Measurements from ENCODE around the gene MINK1. TPM values are rescaled to one million over a fixed set of nuclear protein-coding genes. Genes with fewer than 3 reads are reported as not detected.

Gene MINK1
- total RNA-seq, 1 donor from 2014 or later, result 90.6 TPM

- H3K36me3 Mint-ChIP-seq (ENCODE audit: low read depth), result peaks cover 2% of the 10 kb centered on the region
These were observed 99.6 kb downstream of the MINK1 start for GRCh38 chr17:4932756-4933155.

DNA sequence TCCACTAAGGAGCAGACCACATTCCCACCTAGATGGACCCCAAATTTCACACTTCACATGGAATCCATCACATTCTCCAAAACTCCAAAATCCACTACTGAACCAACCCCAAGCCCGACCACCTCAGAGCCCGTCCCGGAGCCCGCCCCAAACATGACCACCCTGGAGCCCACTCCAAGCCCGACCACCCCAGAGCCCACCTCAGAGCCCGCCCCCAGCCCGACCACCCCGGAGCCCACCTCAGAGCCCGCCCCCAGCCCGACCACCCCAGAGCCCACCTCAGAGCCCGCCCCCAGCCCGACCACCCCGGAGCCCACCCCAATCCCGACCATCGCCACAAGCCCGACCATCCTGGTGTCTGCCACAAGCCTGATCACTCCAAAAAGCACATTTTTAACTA, 100.5 kb downstream of the MINK1 start:
- Mint-ChIP-seq H3K9me3 (ENCODE audit: low read depth) (no peaks in the 10 kb centered on the region), H3K4me1 (ENCODE audit: low read depth) (peaks cover 14% of the 10 kb centered on the region), H3K27ac (ENCODE audit: unreplicated experiment) (no peak overlapping the region), H3K36me3 (ENCODE audit: low read depth) (peaks cover 2% of the 10 kb centered on the region), H3K27me3 (ENCODE audit: low read depth) (no peaks in the 10 kb centered on the region), H3K4me3 (ENCODE audit: unreplicated experiment) (no peak overlapping the region)
- DNase-seq (ENCODE audit: low spot score), result no peak
- TF ChIP-seq, protein P1, sequence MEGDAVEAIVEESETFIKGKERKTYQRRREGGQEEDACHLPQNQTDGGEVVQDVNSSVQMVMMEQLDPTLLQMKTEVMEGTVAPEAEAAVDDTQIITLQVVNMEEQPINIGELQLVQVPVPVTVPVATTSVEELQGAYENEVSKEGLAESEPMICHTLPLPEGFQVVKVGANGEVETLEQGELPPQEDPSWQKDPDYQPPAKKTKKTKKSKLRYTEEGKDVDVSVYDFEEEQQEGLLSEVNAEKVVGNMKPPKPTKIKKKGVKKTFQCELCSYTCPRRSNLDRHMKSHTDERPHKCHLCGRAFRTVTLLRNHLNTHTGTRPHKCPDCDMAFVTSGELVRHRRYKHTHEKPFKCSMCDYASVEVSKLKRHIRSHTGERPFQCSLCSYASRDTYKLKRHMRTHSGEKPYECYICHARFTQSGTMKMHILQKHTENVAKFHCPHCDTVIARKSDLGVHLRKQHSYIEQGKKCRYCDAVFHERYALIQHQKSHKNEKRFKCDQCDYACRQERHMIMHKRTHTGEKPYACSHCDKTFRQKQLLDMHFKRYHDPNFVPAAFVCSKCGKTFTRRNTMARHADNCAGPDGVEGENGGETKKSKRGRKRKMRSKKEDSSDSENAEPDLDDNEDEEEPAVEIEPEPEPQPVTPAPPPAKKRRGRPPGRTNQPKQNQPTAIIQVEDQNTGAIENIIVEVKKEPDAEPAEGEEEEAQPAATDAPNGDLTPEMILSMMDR (IDR thresholded peaks at IDR 0.05), result no peak

More at GRCh38 chr17:4932756-4933155, 99.6 kb downstream of the MINK1 start:
- Mint-ChIP-seq H3K9me3 (ENCODE audit: low read depth) (no peaks in the 10 kb centered on the region), H3K27ac (ENCODE audit: unreplicated experiment) (no peak overlapping the region), H3K27me3 (ENCODE audit: low read depth) (no peaks in the 10 kb centered on the region), H3K4me1 (ENCODE audit: low read depth) (peaks cover 9% of the 10 kb centered on the region), H3K4me3 (ENCODE audit: unreplicated experiment) (no peak overlapping the region)
- no peak for DNase-seq (ENCODE audit: low spot score)
- TF ChIP-seq, protein P1 (IDR thresholded peaks at IDR 0.05), result no peak

DNA sequence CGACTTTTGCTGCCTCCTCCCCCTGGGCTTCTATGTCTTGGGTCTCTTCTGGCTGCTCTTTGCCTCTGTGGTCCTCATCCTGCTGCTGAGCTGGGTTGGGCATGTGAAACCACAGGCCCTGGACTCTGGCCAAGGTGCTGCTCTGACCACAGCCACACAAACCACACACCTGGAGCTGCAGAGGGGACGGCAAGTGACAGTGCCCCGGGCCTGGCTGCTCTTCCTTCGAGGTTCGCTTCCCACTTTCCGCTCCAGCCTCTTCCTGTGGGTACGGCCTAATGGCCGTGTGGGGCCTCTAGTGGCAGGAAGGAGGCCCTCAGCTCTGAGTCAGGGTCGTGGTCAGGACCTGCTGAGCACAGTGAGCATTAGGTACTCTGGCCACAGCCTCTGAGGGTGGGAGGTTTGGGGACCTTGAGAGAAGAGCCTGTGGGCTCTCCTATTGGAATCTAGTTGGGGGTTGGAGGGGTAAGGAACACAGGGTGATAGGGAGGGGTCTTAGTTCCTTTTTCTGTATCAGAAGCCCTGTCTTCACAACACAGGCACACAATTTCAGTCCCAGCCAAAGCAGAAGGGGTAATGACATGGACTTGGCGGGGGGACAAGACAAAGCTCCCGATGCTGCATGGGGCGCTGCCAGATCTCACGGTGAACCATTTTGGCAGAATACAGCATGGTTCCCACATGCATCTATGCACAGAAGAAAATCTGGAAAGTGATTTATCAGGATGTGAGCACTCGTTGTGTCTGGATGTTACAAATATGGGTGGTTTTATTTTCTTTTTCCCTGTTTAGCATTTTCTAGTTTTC, 101.2 kb downstream of the MINK1 start:
- DNase-seq (ENCODE audit: low spot score), result no peak
- Mint-ChIP-seq H3K27ac (ENCODE audit: unreplicated experiment) (peak overlapping the region; percentile 55), H3K9me3 (ENCODE audit: low read depth) (no peaks in the 10 kb centered on the region), H3K4me1 (ENCODE audit: low read depth) (peaks cover 22% of the 10 kb centered on the region), H3K4me3 (ENCODE audit: unreplicated experiment) (no peak overlapping the region), H3K27me3 (ENCODE audit: low read depth) (no peaks in the 10 kb centered on the region), H3K36me3 (ENCODE audit: low read depth) (no peaks in the 10 kb centered on the region)
- TF ChIP-seq, protein P1 (IDR thresholded peaks at IDR 0.05), result peak; percentile 49

DNA sequence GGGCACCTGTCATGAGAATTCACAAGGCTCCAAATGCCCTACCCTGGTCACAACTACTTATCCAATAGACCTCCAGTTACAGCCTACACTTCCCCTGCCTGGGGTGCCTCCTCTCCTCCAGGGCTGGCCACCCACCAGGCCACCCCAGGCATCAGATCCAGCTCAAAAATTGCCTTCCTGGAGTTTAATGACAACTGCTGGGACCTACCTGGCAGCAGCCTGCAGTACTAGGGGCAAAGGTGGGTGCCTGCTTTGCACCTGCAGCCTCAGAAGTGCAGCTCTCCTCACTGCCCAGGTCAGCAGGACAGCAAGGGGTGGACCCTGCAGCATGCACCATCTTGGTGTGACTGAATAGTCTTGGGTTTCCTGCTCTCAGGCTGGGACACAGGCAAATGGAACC, 102.5 kb downstream of the MINK1 start:
- no peak for DNase-seq (ENCODE audit: low spot score)
- H3K4me3 Mint-ChIP-seq (ENCODE audit: unreplicated experiment), result no peak overlapping the region
- TF ChIP-seq, protein P1 (IDR thresholded peaks at IDR 0.05), result no peak
- H3K36me3 Mint-ChIP-seq (ENCODE audit: low read depth), result no peaks in the 10 kb centered on the region
- H3K27ac Mint-ChIP-seq (ENCODE audit: unreplicated experiment), result no peak overlapping the region
- peaks cover 23% of the 10 kb centered on the region for H3K4me1 Mint-ChIP-seq (ENCODE audit: low read depth)
- H3K27me3 Mint-ChIP-seq (ENCODE audit: low read depth), result no peaks in the 10 kb centered on the region
- no peaks in the 10 kb centered on the region for H3K9me3 Mint-ChIP-seq (ENCODE audit: low read depth)

DNA sequence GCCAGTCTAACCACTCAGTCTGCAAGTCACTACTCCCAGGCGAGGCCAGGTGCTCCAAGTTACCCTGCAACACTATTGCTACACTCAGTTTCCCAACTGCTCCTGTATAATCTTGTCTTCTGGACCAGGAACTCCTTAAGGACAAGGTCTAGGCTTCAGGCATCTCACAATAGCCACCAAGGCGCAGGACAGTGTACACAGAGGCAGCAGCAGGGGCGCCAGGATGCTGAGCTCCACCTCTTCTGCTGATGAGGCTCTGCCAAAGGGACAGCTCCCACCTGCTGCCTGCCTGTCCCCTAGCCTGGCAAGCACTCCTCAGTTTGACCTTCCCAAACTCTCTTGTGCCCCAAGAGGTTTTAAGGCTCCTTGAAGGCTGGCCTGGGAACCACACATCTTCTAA, 103.3 kb downstream of the MINK1 start:
- H3K9me3 Mint-ChIP-seq (ENCODE audit: low read depth), result no peaks in the 10 kb centered on the region
- H3K27me3 Mint-ChIP-seq (ENCODE audit: low read depth), result no peaks in the 10 kb centered on the region
- no peaks in the 10 kb centered on the region for H3K36me3 Mint-ChIP-seq (ENCODE audit: low read depth)
- no peak overlapping the region for H3K27ac Mint-ChIP-seq (ENCODE audit: unreplicated experiment)
- no peak for DNase-seq (ENCODE audit: low spot score)
- TF ChIP-seq, protein P1 (IDR thresholded peaks at IDR 0.05), result no peak
- no peak overlapping the region for H3K4me3 Mint-ChIP-seq (ENCODE audit: unreplicated experiment)
- peaks cover 30% of the 10 kb centered on the region for H3K4me1 Mint-ChIP-seq (ENCODE audit: low read depth)
